Measurements from ENCODE around the gene KLF14. TPM values are rescaled to one million over a fixed set of nuclear protein-coding genes. Genes with fewer than 3 reads are reported as not detected.
"Not testable (repeated sequence)": the region's sequence is repeated elsewhere in the genome, so short reads cannot be mapped to it uniquely, and the experiment has no call there.

The KLF14 gene
- total RNA-seq, 1 donor from 2014 or later = 0.52 TPM

- Histone ChIP-seq H3K27ac (ENCODE audit: low read depth, low read length) (no peak overlapping the region), H3K27me3 (ENCODE audit: control insufficient read depth in 3 of 3, insufficient read depth in 3 of 3, low read length in 3 of 3) (peaks cover 0 to 2% (median 0%) of the 10 kb centered on the region in 3 donors), H3K4me1 (ENCODE audit: control insufficient read depth in 3 of 3, insufficient read depth in 3 of 3, low read length in 3 of 3) (peaks cover 0 to 2% (median 0%) of the 10 kb centered on the region in 3 donors), H3K36me3 (ENCODE audit: control insufficient read depth in 3 of 3, insufficient read depth in 3 of 3, low read length in 3 of 3) (no peaks in the 10 kb centered on the region), H3K9me3 (ENCODE audit: control insufficient read depth in 3 of 3, low read length in 3 of 3) (no peaks in the 10 kb centered on the region), H3K9ac (ENCODE audit: low read depth in 1 of 3, low read length in 3 of 3) (no peak overlapping the region), H3K4me3 (ENCODE audit: low read length in 3 of 3) (no peak overlapping the region)
Measured at GRCh38 chr7:130719541-130719940, 14.5 kb downstream of the KLF14 start.

- no peaks in the 10 kb centered on the region for H3K4me1 ChIP-seq (ENCODE audit: control insufficient read depth in 3 of 3, insufficient read depth in 3 of 3, low read length in 3 of 3)
- H3K36me3 ChIP-seq (ENCODE audit: control insufficient read depth in 3 of 3, insufficient read depth in 3 of 3, low read length in 3 of 3) = no peaks in the 10 kb centered on the region
- peaks cover 0 to 7% (median 6%) of the 10 kb centered on the region in 3 donors for H3K27me3 ChIP-seq (ENCODE audit: control insufficient read depth in 3 of 3, insufficient read depth in 3 of 3, low read length in 3 of 3)
- H3K27ac ChIP-seq (ENCODE audit: low read depth, low read length) = no peak overlapping the region
- H3K9me3 ChIP-seq (ENCODE audit: control insufficient read depth in 3 of 3, low read length in 3 of 3) = no peaks in the 10 kb centered on the region
- H3K9ac ChIP-seq (ENCODE audit: low read depth in 1 of 3, low read length in 3 of 3) = no peak overlapping the region
- no peak overlapping the region for H3K4me3 ChIP-seq (ENCODE audit: low read length in 3 of 3)
Measured at GRCh38 chr7:130712416-130712815, 21.6 kb downstream of the KLF14 start.

- Histone ChIP-seq H3K9me3 (ENCODE audit: control insufficient read depth in 3 of 3, low read length in 3 of 3) (no peaks in the 10 kb centered on the region), H3K4me1 (ENCODE audit: control insufficient read depth in 3 of 3, insufficient read depth in 3 of 3, low read length in 3 of 3) (no peaks in the 10 kb centered on the region), H3K36me3 (ENCODE audit: control insufficient read depth in 3 of 3, insufficient read depth in 3 of 3, low read length in 3 of 3) (no peaks in the 10 kb centered on the region), H3K4me3 (ENCODE audit: low read length in 3 of 3) (no peak overlapping the region), H3K27ac (ENCODE audit: low read depth, low read length) (no peak overlapping the region), H3K27me3 (ENCODE audit: control insufficient read depth in 3 of 3, insufficient read depth in 3 of 3, low read length in 3 of 3) (peaks cover 0 to 7% (median 6%) of the 10 kb centered on the region in 3 donors), H3K9ac (ENCODE audit: low read depth in 1 of 3, low read length in 3 of 3) (no peak overlapping the region)
Measured at GRCh38 chr7:130708766-130709165, 25.2 kb downstream of the KLF14 start.

- no peaks in the 10 kb centered on the region for H3K36me3 ChIP-seq (ENCODE audit: control insufficient read depth in 3 of 3, insufficient read depth in 3 of 3, low read length in 3 of 3)
- no peak overlapping the region for H3K27ac ChIP-seq (ENCODE audit: low read depth, low read length)
- no peak overlapping the region for H3K9ac ChIP-seq (ENCODE audit: low read depth in 1 of 3, low read length in 3 of 3)
- H3K4me3 ChIP-seq (ENCODE audit: low read length in 3 of 3) = no peak overlapping the region
- H3K9me3 ChIP-seq (ENCODE audit: control insufficient read depth in 3 of 3, low read length in 3 of 3) = no peaks in the 10 kb centered on the region
- H3K27me3 ChIP-seq (ENCODE audit: control insufficient read depth in 3 of 3, insufficient read depth in 3 of 3, low read length in 3 of 3) = peaks cover 0 to 6% (median 5%) of the 10 kb centered on the region in 3 donors
- H3K4me1 ChIP-seq (ENCODE audit: control insufficient read depth in 3 of 3, insufficient read depth in 3 of 3, low read length in 3 of 3) = no peaks in the 10 kb centered on the region
Measured at GRCh38 chr7:130708001-130708400, 26.0 kb downstream of the KLF14 start.

GRCh38 chr7:130703851-130704250 lies 30.2 kb downstream of the KLF14 start:
- Histone ChIP-seq H3K27ac (ENCODE audit: low read depth, low read length) (no peak overlapping the region), H3K36me3 (ENCODE audit: control insufficient read depth in 3 of 3, insufficient read depth in 3 of 3, low read length in 3 of 3) (no peaks in the 10 kb centered on the region), H3K4me1 (ENCODE audit: control insufficient read depth in 3 of 3, insufficient read depth in 3 of 3, low read length in 3 of 3) (peaks cover 0 to 3% (median 0%) of the 10 kb centered on the region in 3 donors), H3K27me3 (ENCODE audit: control insufficient read depth in 3 of 3, insufficient read depth in 3 of 3, low read length in 3 of 3) (no peaks in the 10 kb centered on the region), H3K4me3 (ENCODE audit: low read length in 3 of 3) (no peak overlapping the region), H3K9me3 (ENCODE audit: control insufficient read depth in 3 of 3, low read length in 3 of 3) (no peaks in the 10 kb centered on the region), H3K9ac (ENCODE audit: low read depth in 1 of 3, low read length in 3 of 3) (no peak overlapping the region)

GRCh38 chr7:130701650-130702049 lies 32.4 kb downstream of the KLF14 start:
- no peaks in the 10 kb centered on the region for H3K9me3 ChIP-seq (ENCODE audit: control insufficient read depth in 3 of 3, low read length in 3 of 3)
- no peaks in the 10 kb centered on the region for H3K36me3 ChIP-seq (ENCODE audit: control insufficient read depth in 3 of 3, insufficient read depth in 3 of 3, low read length in 3 of 3)
- no peak overlapping the region for H3K9ac ChIP-seq (ENCODE audit: low read depth in 1 of 3, low read length in 3 of 3)
- no peak overlapping the region for H3K27ac ChIP-seq (ENCODE audit: low read depth, low read length)
- no peaks in the 10 kb centered on the region for H3K27me3 ChIP-seq (ENCODE audit: control insufficient read depth in 3 of 3, insufficient read depth in 3 of 3, low read length in 3 of 3)
- H3K4me3 ChIP-seq (ENCODE audit: low read length in 3 of 3) = no peak overlapping the region
- peaks cover 0 to 5% (median 0%) of the 10 kb centered on the region in 3 donors for H3K4me1 ChIP-seq (ENCODE audit: control insufficient read depth in 3 of 3, insufficient read depth in 3 of 3, low read length in 3 of 3)

- Histone ChIP-seq H3K4me3 (ENCODE audit: low read length in 3 of 3) (no peak overlapping the region), H3K27me3 (ENCODE audit: control insufficient read depth in 3 of 3, insufficient read depth in 3 of 3, low read length in 3 of 3) (no peaks in the 10 kb centered on the region), H3K27ac (ENCODE audit: low read depth, low read length) (no peak overlapping the region), H3K9me3 (ENCODE audit: control insufficient read depth in 3 of 3, low read length in 3 of 3) (no peaks in the 10 kb centered on the region), H3K36me3 (ENCODE audit: control insufficient read depth in 3 of 3, insufficient read depth in 3 of 3, low read length in 3 of 3) (no peaks in the 10 kb centered on the region), H3K4me1 (ENCODE audit: control insufficient read depth in 3 of 3, insufficient read depth in 3 of 3, low read length in 3 of 3) (peaks cover 0 to 5% (median 0%) of the 10 kb centered on the region in 3 donors), H3K9ac (ENCODE audit: low read depth in 1 of 3, low read length in 3 of 3) (no peak overlapping the region)
Measured at GRCh38 chr7:130700760-130701159, 33.2 kb downstream of the KLF14 start.

- Histone ChIP-seq H3K4me3 (ENCODE audit: low read length in 3 of 3) (no peak overlapping the region), H3K36me3 (ENCODE audit: control insufficient read depth in 3 of 3, insufficient read depth in 3 of 3, low read length in 3 of 3) (no peaks in the 10 kb centered on the region), H3K9me3 (ENCODE audit: control insufficient read depth in 3 of 3, low read length in 3 of 3) (no peaks in the 10 kb centered on the region), H3K27me3 (ENCODE audit: control insufficient read depth in 3 of 3, insufficient read depth in 3 of 3, low read length in 3 of 3) (no peaks in the 10 kb centered on the region), H3K4me1 (ENCODE audit: control insufficient read depth in 3 of 3, insufficient read depth in 3 of 3, low read length in 3 of 3) (peaks cover 0 to 5% (median 0%) of the 10 kb centered on the region in 3 donors), H3K27ac (ENCODE audit: low read depth, low read length) (no peak overlapping the region), H3K9ac (ENCODE audit: low read depth in 1 of 3, low read length in 3 of 3) (no peak overlapping the region)
Measured at GRCh38 chr7:130699686-130700085, 34.3 kb downstream of the KLF14 start.

GRCh38 chr7:130697820-130698219 lies 36.2 kb downstream of the KLF14 start:
- Histone ChIP-seq H3K9ac (ENCODE audit: low read depth in 1 of 3, low read length in 3 of 3) (no peak overlapping the region), H3K4me1 (ENCODE audit: control insufficient read depth in 3 of 3, insufficient read depth in 3 of 3, low read length in 3 of 3) (peaks cover 0 to 5% (median 0%) of the 10 kb centered on the region in 3 donors), H3K9me3 (ENCODE audit: control insufficient read depth in 3 of 3, low read length in 3 of 3) (no peaks in the 10 kb centered on the region), H3K27me3 (ENCODE audit: control insufficient read depth in 3 of 3, insufficient read depth in 3 of 3, low read length in 3 of 3) (no peaks in the 10 kb centered on the region), H3K4me3 (ENCODE audit: low read length in 3 of 3) (no peak overlapping the region), H3K27ac (ENCODE audit: low read depth, low read length) (no peak overlapping the region), H3K36me3 (ENCODE audit: control insufficient read depth in 3 of 3, insufficient read depth in 3 of 3, low read length in 3 of 3) (no peaks in the 10 kb centered on the region)

GRCh38 chr7:130695840-130696239 lies 38.2 kb downstream of the KLF14 start:
- Histone ChIP-seq H3K27ac (ENCODE audit: low read depth, low read length) (no peak overlapping the region), H3K36me3 (ENCODE audit: control insufficient read depth in 3 of 3, insufficient read depth in 3 of 3, low read length in 3 of 3) (no peaks in the 10 kb centered on the region), H3K9me3 (ENCODE audit: control insufficient read depth in 3 of 3, low read length in 3 of 3) (no peaks in the 10 kb centered on the region), H3K4me1 (ENCODE audit: control insufficient read depth in 3 of 3, insufficient read depth in 3 of 3, low read length in 3 of 3) (peaks cover 0 to 5% (median 0%) of the 10 kb centered on the region in 3 donors), H3K4me3 (ENCODE audit: low read length in 3 of 3) (no peak overlapping the region), H3K27me3 (ENCODE audit: control insufficient read depth in 3 of 3, insufficient read depth in 3 of 3, low read length in 3 of 3) (no peaks in the 10 kb centered on the region), H3K9ac (ENCODE audit: low read depth in 1 of 3, low read length in 3 of 3) (no peak overlapping the region)

- not testable (repeated sequence) for H3K4me1 ChIP-seq (ENCODE audit: control insufficient read depth in 3 of 3, insufficient read depth in 3 of 3, low read length in 3 of 3); H3K36me3 ChIP-seq (ENCODE audit: control insufficient read depth in 3 of 3, insufficient read depth in 3 of 3, low read length in 3 of 3); H3K27me3 ChIP-seq (ENCODE audit: control insufficient read depth in 3 of 3, insufficient read depth in 3 of 3, low read length in 3 of 3); H3K9ac ChIP-seq (ENCODE audit: low read depth in 1 of 3, low read length in 3 of 3); H3K4me3 ChIP-seq (ENCODE audit: low read length in 3 of 3); H3K9me3 ChIP-seq (ENCODE audit: control insufficient read depth in 3 of 3, low read length in 3 of 3); H3K27ac ChIP-seq (ENCODE audit: low read depth, low read length)
Measured at GRCh38 chr7:130692396-130692795, 41.6 kb downstream of the KLF14 start.
